GM12874 (cell line): ENCODE data around the gene TNFAIP8L1.

Source experiments
- TF ChIP-seq, protein P1 (sequence below): IDR thresholded peaks from 2 replicates; pipeline ENCODE4 v1.5.1; 2011; ENCODE audit warnings: low read depth, mild to moderate bottlenecking, control low read depth, low read length, moderate library complexity; ENCODE audit not compliant: insufficient read depth

Gene TNFAIP8L1

DNA sequence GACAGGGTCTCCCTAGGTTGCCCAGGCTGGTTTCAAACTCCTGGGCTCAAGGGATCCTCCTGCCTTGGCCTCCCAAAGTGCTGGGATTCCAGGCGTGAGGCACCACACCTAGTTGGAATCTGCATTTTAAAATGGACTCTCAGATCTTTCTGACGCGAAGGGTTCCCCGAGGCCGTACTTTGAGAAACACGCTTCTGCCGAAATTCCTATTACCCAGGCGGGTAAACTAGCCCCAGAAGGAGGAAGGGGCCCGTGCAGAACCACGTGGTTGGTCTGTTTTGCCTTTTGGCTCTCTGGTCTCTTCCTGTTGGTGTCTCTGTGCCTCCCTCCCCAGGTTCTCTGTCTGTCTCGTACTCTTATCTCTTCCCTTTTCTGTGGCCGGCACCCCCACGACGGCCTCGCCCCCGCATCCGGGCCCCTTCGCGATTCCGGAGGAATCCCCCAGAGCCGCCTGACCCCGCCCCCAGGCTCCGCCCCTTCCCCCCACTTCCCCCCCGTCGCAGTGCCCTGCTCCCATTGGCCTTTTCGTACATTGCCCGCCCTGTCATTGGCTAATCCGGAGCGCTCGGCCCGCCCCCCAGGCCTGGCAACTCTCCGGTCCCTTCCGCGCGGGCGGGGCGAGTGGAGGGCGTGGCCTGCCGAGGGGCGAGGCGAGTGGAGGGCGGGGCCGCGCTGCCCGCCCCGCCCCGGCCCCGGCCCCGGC is at the start of gene TNFAIP8L1:
TSS of gene TNFAIP8L1 (plus strand) at position 689 of the 703 bp plus-strand sequence. CDS start 12,354 bp downstream, outside the sequence.
- TF ChIP-seq, protein P1, sequence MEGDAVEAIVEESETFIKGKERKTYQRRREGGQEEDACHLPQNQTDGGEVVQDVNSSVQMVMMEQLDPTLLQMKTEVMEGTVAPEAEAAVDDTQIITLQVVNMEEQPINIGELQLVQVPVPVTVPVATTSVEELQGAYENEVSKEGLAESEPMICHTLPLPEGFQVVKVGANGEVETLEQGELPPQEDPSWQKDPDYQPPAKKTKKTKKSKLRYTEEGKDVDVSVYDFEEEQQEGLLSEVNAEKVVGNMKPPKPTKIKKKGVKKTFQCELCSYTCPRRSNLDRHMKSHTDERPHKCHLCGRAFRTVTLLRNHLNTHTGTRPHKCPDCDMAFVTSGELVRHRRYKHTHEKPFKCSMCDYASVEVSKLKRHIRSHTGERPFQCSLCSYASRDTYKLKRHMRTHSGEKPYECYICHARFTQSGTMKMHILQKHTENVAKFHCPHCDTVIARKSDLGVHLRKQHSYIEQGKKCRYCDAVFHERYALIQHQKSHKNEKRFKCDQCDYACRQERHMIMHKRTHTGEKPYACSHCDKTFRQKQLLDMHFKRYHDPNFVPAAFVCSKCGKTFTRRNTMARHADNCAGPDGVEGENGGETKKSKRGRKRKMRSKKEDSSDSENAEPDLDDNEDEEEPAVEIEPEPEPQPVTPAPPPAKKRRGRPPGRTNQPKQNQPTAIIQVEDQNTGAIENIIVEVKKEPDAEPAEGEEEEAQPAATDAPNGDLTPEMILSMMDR = no peak

DNA sequence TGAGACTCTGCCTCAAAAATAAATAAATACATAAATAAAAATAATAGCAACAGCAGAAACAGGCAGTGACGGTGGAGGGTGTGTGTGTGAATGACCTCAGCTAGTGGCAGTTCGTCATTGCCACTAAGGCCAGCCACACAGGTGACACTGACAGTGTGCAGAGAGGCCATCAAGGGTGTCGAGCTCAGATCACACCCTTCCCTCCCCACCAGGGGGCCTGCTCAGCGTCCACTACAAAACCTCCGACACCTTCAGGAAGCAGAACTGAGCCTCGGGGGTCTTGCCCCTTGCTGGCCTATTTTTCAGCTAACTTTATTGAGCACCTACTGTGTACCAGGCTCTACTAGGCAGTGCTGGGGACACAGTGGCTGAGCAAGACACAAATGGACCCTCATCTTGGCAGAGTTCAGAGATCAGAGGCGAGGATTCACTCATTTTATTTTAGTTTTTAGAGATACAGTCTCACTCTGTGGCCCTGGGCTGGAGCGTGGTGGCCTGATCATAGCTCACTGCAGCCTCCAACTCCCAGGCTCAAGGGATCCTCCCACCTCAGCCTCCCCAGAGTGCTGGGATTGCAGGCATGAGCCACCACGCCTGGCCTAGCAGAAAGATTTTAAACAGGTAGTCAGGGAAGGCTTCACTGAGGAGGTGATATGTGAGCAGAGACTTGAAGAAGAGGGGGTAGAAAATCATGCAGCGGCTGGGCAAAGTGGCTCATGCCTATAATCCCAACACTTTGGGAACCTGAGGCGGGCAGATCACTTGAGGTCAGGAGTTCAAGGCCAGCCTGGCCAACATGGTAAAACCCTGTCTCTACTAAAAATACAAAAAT is 49.5 kb upstream of the TNFAIP8L1 start:
- TF ChIP-seq, protein P1 = peak; percentile 70

DNA sequence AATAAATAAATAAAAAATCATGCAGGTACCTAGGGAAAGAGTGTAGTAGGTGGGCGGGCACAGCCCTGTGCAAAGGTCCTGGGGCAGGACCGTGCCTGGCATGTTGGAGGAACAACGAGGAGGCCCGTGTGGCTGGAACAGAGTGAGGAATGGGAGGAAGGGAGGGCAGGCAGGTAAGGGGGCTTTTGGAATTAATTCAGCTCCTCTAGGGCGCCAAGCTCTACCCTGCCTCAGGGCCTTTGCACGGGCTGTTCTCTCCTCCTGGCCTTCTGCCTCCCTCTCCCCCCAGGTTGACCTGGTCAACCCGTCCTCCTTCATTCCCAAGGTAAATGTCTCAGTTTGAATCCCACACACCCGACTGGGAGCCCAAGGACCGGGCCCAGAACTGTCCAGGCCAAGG is 48.8 kb upstream of the TNFAIP8L1 start:
- TF ChIP-seq, protein P1 = no peak

DNA sequence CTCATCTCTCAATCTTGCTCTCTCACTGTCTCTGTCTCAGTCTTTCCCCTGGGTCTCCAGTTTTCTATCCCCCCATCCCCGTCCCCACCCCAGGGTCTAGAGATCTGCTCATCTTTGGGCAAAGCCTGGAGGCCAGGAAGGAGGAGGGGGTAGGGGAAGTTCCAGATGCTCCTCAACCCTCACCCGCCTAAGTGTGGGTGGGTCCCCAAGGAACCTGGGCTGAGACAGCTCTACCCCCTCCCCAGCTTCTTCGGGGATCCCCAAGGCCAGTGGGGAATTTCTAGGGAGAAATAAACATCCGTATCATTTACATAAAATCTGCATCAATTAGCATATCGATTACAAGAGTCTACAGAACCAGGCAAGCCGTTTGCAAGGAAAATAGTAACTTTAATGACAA is 48.0 kb upstream of the TNFAIP8L1 start:
- TF ChIP-seq, protein P1 = no peak

DNA sequence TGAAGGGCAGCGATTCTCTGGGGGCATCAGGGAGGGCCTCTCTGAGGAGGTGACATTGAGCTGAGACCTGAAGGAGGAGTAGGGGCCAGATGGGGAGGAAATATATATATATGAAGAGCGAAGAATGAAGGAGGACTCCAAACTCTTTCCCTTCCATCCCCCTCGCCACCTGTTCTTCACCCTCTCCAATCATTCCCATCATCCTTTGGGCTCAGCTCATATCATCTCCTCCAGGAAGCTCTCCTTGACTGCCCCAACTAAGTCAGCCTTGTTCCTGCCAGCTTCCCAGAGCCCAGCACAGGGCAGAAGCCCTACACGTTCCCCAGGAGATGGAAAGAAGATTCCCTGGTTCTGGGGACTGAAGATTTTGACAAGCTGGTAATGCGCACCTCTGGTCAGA is 46.9 kb upstream of the TNFAIP8L1 start:
- TF ChIP-seq, protein P1 = no peak

DNA sequence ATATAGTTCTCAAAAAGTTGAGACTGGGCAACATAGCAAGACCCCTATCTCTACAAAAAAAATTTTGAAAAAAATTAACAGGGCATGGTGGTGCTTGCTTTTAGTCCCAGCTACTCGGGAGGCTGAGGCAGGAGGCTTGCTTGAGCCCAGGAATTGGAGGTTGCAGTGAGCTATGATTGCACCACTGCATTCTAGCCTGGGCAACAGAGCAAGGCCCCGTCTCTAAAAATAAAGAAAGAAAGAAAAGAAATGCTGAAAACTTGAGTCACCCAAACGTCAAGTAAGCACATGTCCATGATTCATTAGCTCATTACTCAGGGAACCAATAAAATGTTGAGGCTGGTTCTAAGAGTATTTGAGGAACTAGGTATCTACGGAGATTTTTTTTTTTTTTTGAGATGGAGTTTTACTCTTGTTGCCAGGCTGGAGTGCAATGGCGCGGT is 45.9 kb upstream of the TNFAIP8L1 start:
- TF ChIP-seq, protein P1 = no peak

DNA sequence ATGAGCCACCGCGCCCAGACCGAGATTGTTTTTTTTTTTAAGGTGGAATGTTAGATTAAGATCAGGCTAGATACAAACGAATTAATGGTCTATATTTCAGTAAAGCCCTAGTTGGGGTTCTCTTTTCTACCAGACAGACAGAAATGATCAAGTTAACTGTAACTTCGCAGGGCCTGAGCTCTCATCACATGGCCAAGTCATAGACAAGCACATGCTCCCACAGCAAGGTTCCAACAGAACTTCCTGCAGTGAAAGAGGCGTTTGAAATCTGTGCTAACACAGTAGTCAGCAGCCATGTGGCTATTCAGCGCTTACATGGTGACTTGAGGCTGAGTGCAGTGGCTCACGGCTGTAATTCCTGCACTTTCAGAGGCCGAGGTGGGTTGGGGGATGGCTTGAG is 45.1 kb upstream of the TNFAIP8L1 start:
- TF ChIP-seq, protein P1 = no peak
